ENCODE data around the gene NR2F2.
"Not testable (repeated sequence)": the region's sequence is repeated elsewhere in the genome, so short reads cannot be mapped to it uniquely, and the experiment has no call there.

The NR2F2 gene

DNA sequence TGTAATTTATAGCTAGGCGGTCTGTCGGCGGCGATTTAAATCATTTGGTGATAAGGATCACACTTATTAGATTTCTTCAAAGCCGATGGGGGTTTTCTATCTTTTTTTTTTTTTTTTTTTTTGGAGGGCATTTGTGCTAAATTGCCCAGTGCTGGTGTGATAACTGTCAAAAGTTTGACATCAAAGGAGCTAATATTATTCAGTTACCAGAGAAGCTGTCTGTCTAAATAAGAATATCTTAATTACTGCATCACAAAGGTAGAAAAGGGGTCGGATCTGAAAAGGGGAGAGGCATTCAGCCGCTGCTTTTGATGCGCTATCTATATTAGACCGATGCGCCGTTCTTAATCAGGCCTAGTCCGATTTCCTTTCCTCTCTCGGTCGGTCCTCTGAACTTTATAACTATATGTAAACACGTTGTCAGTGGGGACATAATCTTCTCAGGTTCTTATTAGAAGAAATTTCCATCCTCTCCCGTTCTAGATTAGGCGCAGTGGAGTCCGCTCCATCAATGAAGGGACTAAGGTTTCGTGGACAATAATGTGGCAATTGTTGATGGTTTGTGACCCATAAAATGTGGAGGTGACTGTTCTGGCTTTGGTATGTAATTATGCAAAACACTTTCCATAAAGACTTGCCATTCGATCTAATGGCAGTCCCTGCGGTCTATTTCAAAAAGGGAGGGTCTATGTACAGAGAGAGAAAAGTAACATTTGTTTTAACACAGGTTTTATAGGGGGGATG is 31.7 kb downstream of the NR2F2 start:
- in situ Hi-C loops (cut with MboI; ENCODE audit: low sequenced_read_pairs): no loop called here

DNA sequence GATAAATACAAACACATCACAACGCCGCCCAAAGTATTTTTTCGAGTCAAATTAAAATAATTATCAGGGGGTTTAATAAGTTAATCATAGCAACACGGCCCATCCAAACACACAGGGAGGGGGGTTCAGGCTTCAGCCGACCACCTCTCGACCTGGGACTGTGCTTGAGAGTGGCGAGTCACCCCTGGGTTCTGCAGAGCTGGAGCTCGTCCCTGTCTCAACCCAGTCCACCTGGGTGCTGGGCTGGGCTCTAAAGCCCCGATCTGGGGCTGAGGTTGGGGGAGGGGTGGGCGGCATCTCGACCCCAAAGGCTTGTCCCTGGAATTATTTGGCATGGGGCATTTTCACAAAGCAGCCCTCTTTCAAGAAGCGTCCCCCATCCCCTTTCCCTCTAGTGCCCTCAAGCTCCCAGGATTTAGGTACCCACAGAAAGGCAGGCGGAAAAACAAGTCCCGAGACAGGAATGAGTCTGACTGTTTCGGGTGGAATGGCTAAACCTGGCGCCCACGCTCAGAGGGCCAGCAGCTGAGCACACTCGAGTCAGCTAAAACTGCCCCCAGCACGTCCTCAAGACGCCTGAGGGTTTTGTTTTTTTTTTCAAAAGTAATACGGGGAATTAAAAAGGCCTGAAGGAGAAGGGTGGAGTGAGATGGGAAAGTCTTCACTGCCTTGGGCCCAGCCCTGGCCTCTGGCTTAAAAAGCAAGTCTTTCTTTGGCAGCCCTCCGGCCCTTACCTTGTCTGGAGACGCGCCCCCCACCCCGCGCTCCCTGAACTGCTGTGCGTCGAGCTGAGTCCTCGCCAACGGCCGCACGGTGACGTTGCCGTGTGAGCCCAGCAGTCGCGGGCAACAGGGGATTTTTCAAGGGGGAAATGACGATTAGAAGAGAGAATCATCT is 32.5 kb downstream of the NR2F2 start:
- in situ Hi-C loops (cut with MboI; ENCODE audit: low sequenced_read_pairs): no loop called here

DNA sequence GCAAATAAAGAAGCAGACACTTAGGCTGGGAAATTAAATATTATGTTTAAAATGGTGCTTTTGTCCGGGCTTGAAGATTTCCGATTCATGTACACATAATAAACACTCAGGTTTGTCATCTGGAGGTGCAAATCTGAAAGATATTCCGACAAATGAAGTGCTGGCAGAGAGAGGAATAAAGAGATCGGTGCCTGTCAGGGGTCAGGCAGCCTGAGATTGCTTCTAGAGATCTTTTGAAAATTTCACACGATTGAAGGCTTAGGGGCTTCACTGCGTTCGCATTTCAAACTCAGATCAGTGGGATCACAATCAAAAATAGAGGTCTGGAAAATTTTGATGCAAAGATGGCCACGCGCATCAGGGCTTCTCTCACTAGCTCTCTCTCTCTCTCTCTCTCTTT is 33.2 kb downstream of the NR2F2 start:
- in situ Hi-C loops (cut with MboI; ENCODE audit: low sequenced_read_pairs): no loop called here

DNA sequence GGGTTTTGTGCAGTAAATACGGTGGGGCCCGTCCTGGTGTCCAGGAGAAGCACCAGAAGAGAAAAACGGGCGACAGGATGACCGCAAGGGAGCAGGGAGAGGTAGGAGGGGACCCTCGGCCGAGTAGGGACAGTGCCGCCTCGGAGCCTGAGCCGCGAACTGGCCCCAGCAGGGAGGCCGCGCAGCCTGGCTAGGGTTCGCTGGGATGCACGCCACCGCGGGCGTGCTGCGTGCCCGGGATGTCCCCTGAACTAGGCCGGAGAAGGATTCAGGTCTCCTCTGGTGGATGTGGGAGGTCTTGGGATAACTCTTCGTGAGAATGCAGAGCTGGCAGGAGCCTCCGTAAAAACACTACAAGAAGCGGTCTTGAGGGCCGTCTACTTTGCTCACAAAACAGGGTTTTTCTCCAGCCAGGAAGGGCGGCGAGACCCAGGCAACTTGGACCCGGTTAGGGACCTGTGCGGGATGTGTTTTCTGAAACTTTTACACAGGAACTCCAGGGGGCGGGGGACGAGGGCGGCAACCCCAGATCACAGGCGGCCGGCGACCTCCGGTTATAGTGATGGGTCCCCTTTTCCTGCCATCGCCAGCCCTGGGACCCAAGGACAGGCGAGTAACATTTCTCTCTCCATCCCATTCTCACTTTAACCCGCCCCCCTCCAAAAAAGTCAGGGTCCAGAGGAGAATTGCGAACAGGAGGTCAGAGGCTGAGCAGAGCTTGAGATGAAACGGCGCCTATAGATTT is 35.5 kb downstream of the NR2F2 start:
- in situ Hi-C loops (cut with MboI; ENCODE audit: low sequenced_read_pairs): no loop called here

DNA sequence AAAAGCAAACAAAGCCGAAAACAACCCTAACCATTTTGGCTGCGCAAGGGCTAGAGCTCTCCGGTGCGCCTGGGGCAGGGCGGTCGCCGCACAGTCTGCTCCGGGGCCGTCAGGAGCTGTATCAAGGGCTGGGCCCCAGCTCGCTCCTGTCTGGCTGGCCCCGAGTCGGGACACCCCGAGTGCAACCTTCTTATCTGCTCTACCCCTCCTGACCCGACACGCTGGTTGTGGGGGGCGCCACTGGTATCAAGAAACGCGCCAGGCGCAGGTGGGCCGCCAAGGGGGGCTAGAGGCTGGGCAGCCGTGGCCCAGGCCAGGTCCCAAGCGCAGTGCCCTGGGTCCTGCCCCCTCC is 36.0 kb downstream of the NR2F2 start:
- in situ Hi-C loops (cut with MboI; ENCODE audit: low sequenced_read_pairs): no loop called here

DNA sequence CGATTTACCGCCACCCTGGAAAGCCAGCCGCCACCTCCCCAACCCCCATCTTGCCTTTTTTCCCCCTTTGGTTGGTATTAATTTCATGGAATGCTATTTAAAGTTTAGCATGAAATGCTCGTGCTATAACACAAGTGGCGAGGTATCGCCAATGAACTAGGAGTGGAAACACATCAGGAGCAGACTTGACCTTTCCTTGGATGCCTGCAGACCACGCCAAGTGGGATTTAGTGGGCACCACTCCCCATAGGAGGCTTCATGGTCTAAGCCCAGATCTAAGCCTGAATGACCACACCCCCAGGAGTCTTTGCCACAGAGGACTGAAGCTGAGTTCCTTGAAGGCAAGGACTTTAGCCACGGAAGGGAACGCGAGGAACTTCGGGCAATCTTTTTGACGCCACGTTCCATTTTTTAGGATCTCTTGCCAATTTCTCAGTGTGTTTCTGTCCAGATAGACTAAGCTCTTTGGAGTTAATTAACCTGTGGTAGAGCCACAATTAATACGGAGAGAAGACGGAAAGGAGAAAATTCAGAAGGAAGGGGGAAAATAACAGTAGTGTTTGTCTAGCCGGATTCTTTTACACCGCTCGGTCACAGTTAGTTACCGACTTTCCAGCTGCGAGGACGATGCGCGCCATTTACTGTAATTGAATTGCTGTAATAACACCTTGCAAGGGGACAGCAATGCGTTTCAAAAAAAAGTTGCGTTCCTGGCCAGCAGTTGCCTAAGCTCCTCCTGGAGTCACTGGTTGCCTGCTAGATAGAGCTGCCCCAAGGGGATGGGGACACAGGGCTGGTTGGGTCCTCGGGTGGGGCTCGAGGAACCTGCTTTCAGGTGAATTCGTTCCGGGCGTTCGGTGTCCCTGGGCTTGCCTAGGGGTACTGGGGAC is 37.1 kb downstream of the NR2F2 start:
- in situ Hi-C loops (cut with MboI; ENCODE audit: low sequenced_read_pairs): no loop called here

DNA sequence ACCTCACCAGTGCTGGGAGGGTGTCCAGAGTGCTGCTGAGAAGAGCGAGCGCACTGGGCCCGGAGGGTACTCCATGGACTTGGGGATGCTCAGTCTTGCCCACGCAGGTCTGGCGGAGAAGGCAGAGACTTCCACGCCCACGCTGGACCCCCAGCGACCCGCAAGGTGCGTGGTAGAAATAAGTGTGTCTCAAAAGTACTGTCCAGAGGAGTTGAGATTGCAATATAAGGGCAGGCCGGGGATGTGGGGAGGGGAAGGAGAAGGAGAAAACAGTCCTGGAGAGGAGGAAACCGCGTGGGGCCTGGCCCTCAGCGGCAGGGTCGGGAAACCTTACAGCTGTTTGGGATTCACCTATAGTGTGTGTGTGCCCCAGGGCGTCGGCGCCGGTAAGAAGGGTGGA is 38.9 kb downstream of the NR2F2 start:
- in situ Hi-C loops (cut with MboI; ENCODE audit: low sequenced_read_pairs): no loop called here

DNA sequence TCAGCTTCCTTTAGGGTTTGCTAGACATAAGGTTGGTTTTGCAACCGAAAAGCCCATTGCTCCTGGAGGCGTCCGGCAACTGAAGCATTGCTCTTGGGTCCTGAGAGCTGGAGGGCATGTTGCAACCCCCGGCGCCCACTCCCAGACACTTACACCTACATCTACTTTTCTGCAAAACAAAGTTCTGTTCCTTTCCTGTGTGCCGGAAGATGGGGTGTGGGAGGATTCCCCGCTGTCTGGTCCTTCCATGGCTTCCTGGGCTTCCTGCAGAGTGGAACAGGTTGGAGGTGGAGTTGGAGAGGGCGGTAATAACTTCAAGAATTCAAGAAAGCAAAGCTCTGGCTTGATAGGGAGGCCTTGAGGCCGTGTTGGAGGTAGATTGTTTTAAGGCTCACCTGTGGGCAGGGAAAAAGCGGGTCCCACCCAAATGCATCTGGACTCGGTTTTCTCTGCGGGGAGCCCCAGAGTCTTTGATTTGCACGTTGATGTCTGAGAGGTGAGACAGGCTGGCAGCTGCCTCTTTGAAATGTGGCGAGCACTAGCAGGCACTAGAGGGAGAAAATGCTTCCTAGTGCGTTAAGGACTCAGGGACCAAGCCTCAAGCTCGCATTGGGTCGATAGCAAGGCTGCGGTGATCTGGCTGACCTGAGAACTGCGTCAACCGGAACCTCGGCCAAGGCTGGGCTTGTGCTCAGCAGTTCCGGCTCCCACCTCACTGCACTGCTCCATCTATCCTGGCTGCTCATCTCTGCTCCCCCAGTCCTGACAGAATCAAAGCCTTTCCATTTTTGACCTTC is 39.5 kb downstream of the NR2F2 start:
- in situ Hi-C loops (cut with MboI; ENCODE audit: low sequenced_read_pairs): no loop called here

DNA sequence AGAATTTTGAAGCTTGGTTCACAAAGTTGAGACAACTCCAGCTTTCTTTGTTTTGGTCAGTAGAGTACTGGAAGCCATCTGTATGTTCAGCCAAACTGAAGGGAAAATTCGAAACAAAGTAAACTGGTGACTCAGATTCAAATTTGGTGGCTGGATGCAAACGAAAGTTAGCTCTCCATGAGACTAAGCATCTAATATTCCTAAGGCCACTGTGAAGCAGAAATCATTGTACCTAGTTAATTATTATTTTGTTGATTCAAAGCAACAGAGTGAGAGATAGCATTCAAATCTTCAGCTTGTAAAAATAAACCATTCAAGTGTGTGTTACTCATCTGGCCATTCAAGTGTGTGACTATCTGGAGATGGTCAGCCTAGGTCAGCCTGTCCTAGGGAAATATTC is 42.1 kb downstream of the NR2F2 start:
- in situ Hi-C loops (cut with MboI; ENCODE audit: low sequenced_read_pairs): no loop called here

DNA sequence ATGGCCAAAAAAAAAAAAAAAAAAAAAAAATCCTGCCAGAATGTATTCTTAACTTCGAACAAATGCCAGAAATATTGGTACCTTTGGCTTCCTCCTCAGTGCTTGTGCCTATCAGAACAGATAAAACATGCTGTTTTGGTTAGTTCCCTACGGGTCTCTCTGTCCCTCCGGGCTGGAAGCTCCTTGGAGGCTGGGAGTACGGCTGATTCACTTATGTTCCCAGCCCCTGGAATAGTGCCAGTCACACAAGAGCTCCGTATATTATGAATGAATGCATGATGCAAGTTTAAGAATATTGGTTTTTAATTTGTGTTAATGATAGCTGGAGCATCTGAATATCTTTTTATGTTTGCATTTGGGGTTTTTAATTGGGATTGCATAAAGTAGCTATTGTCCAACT is 44.0 kb downstream of the NR2F2 start:
- in situ Hi-C loops (cut with MboI; ENCODE audit: low sequenced_read_pairs): no loop called here

DNA sequence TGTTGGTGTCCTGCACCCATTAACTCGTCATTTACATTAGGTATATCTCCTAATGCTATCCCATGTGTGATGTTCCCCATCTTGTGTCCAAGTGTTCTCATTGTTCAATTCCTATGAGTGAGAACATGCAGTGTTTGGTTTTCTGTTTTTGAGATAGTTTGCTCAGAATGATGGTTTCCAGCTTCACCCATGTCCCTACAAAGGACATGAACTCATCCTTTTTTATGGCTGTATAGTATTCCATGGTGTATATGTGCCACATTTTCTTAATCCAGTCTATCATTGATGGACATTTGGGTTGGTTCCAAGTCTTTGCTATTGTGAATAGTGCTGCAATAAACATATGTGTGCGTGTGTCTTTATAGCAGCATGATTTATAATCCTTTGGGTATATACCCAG is 49.1 kb downstream of the NR2F2 start:
- in situ Hi-C loops (cut with MboI; ENCODE audit: low sequenced_read_pairs): not testable (repeated sequence)

DNA sequence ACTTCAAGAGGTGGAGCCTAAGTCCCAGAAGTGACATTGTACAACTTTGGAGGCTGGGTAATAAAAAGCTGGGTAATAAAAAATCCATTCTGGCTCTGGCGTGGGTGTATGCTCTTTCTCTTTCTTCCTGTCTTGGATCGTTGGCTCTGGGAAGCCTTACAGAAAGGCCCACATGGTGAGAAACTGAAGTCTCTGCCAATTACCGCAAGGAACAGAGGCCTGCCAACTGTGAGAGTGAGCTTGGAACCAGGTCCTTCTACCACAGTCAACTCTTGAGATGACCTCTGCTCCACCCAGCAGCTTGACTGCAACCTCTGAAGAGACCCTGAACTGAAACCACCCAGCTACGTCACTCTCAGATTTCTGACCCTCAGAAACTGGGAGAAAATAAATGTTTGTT is 51.0 kb downstream of the NR2F2 start:
- in situ Hi-C loops (cut with MboI; ENCODE audit: low sequenced_read_pairs): no loop called here

DNA sequence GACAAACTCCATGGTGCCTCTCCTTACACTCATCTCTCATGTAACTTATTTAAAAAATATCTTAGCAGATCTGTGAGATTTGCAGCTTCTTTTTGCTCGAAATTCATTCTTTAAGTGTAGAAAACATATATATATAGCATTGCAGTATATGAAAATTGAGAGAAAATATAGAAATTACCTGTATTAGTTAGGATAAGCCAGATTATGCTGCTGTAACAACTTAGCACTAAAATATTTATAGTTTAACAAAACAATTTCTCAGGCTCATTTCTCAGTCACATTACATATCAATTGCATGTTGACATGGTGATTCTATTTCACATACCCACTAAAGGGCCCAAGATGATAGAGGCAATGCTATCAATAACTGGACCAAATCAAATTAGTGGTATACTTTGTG is 54.7 kb downstream of the NR2F2 start:
- in situ Hi-C loops (cut with MboI; ENCODE audit: low sequenced_read_pairs): no loop called here

DNA sequence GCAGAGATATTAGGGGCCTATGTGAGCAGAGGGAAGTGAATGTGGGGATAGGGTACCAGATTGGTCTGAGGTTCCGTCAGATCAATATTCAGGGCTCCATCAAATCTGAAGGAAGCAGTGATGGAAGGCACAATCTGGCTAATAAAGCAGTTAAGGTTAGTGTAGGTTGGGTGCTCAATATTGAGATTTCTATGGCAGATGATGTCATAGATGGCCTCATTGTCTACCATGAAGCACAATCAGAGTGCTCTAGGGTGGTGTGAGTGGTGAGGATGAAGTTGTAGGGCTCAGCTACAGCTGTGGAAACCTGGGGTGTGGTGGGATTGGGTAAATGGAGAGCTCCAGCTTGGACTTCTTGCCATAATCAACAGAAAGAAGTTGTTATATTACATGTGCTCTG is 58.2 kb downstream of the NR2F2 start:
- in situ Hi-C loops (cut with MboI; ENCODE audit: low sequenced_read_pairs): no loop called here
